Body of pancreas (tissue), 4 donors: ENCODE results near the gene ZFP62.

Experiments used
- POLR2A ChIP-seq, 3 donors: fragments of 450-650 bp; IDR thresholded peaks; one replicate each; pipeline ENCODE4 v1.6.1; 2016; ENCODE audit warnings: antibody characterized with exemption in 3 of 3, mild to moderate bottlenecking in 2 of 3
- TF ChIP-seq, protein P1 (sequence below), 7 experiments: fragments of 450-650 bp in 4 of 7; fragments of 200-600 bp in 3 of 7; sonication (generic) in 3 of 7; IDR thresholded peaks; one replicate each; pipeline ENCODE4 v1.5.1; 2016 to 2019; ENCODE audit warnings: antibody characterized with exemption in 7 of 7

DNA sequence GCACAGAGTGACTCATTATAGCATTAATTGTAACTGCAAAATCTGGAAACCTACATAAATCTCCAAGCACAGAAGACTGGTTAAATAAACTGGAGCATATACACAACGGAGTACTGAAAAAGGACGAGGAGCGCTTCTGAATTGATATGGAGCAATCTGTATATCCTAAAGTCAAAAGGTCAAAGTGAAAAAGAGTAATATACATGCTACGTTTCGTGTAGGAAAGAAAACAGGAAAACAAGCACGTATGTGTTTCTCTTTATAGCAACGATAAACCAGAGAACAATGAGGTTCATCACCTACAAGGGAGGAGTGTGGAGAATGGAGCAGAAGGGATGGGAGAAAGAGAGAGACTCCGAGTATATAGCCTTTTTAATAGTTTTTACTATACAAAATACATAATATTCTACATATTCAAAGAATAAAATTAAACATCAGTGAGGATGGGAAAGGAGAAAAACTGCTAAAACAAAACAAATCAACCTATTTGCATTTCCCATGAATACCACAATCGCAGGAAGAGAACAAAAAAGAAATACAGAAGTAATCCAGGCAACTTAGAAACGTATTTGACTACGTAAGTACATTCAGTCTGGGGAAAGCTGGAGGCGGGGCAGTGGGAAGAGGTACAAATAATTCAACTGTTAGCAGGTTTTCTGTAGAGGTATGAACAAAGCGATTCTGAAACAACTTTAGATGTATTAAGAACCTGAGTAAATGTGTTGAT lies 7.8 kb downstream of the ZFP62 start:
- TF ChIP-seq, protein P1, sequence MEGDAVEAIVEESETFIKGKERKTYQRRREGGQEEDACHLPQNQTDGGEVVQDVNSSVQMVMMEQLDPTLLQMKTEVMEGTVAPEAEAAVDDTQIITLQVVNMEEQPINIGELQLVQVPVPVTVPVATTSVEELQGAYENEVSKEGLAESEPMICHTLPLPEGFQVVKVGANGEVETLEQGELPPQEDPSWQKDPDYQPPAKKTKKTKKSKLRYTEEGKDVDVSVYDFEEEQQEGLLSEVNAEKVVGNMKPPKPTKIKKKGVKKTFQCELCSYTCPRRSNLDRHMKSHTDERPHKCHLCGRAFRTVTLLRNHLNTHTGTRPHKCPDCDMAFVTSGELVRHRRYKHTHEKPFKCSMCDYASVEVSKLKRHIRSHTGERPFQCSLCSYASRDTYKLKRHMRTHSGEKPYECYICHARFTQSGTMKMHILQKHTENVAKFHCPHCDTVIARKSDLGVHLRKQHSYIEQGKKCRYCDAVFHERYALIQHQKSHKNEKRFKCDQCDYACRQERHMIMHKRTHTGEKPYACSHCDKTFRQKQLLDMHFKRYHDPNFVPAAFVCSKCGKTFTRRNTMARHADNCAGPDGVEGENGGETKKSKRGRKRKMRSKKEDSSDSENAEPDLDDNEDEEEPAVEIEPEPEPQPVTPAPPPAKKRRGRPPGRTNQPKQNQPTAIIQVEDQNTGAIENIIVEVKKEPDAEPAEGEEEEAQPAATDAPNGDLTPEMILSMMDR (IDR thresholded peaks at IDR 0.05), result no peak
- no peak for TF ChIP-seq POLR2A (IDR thresholded peaks at IDR 0.05)
